Large intestine (tissue), 3 donors: ENCODE data around the gene HERC3. TPM values are rescaled to one million over a fixed set of nuclear protein-coding genes. Genes with fewer than 3 reads are reported as not detected.

Source experiments
- DNase-seq, 2 donors: peaks; one replicate each; pipeline versions ENCODE4 v3.0.0 to v3.0.0-alpha.2; 2013
- H3K27ac ChIP-seq: one replicate; pipeline ENCODE4 v1.5.1; 2013; ENCODE audit warnings: low read length
- H3K27me3 ChIP-seq: 2 replicates; pipeline ENCODE4 v1.6.1; 2013; ENCODE audit warnings: low read length; ENCODE audit not compliant: control insufficient read depth, insufficient read depth
- H3K36me3 ChIP-seq: 2 replicates; pipeline ENCODE4 v1.6.1; 2013; ENCODE audit warnings: low read length; ENCODE audit not compliant: control insufficient read depth, insufficient read depth
- H3K4me1 ChIP-seq: one replicate; pipeline ENCODE4 v1.6.1; 2013; ENCODE audit warnings: low read length; ENCODE audit not compliant: control insufficient read depth, insufficient read depth
- H3K4me3 ChIP-seq: one replicate; pipeline ENCODE4 v1.5.1; 2013; ENCODE audit warnings: low read length
- H3K9me3 ChIP-seq: one replicate; pipeline ENCODE4 v1.6.1; 2013; ENCODE audit warnings: mild to moderate bottlenecking, low read depth, low read length, moderate library complexity; ENCODE audit not compliant: control insufficient read depth
- WGBS: methylation state at CpG from one replicate; pipeline ENCODE4 v1.1.5; 2013; ENCODE audit warnings: low lambda C conversion rate; ENCODE audit not compliant: insufficient coverage; 5-methylcytosine and 5-hydroxymethylcytosine counted together
- polyA plus RNA-seq: library from polyadenylated mRNA; unstranded; fragments of 120-200 nt; gene quantifications from one replicate; pipeline ENCODE4 v1.2.1, GENCODE V29; 2013

Gene HERC3
- polyA plus RNA-seq, 1 donor, result 15.1 TPM

GRCh38 chr4:88584471-88584900 is 7.8 kb upstream of the HERC3 start:
- Histone ChIP-seq H3K4me3 (no peak overlapping the region), H3K27ac (no peak overlapping the region), H3K27me3 (no peaks in the 10 kb centered on the region), H3K9me3 (no peaks in the 10 kb centered on the region), H3K36me3 (no peaks in the 10 kb centered on the region), H3K4me1 (no peaks in the 10 kb centered on the region)
- WGBS, result no CpG with 5 or more reads among the region's 2 CpGs
- DNase-seq, result no peak

DNA sequence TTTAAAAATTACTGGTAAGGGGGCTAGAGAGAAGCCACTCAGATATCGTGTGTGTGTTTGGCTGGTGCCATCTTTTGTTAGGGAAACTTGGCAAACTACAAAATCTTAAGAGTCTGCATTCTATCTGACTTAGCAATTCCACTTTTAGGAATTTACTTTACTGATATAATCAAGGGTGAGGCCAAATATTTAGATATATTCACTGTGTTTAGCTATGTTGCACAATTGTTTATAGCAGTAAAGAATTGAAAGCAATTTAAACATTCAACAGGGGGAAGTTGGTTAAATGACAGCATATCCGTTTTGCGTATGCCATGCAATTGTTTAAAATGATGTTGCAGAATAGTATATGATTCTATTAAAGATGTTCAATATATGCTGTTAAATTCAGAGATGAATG is 6.4 kb upstream of the HERC3 start:
- no peak for DNase-seq
- no peak overlapping the region for H3K4me3 ChIP-seq
- H3K27ac ChIP-seq, result no peak overlapping the region
- no peaks in the 10 kb centered on the region for H3K9me3 ChIP-seq
- no peaks in the 10 kb centered on the region for H3K27me3 ChIP-seq
- H3K4me1 ChIP-seq, result no peaks in the 10 kb centered on the region
- H3K36me3 ChIP-seq, result no peaks in the 10 kb centered on the region
- 100% methylated on average over 1 of the region's 3 CpGs for WGBS

- H3K36me3 ChIP-seq, result no peaks in the 10 kb centered on the region
- H3K4me1 ChIP-seq, result no peaks in the 10 kb centered on the region
- no peak overlapping the region for H3K27ac ChIP-seq
- no CpG with 5 or more reads among the region's 1 CpG for WGBS
- H3K4me3 ChIP-seq, result no peak overlapping the region
- H3K9me3 ChIP-seq, result no peaks in the 10 kb centered on the region
- H3K27me3 ChIP-seq, result no peaks in the 10 kb centered on the region
- no peak for DNase-seq
Observed at GRCh38 chr4:88587306-88587705, 5.0 kb upstream of the HERC3 start.

- peak overlapping the region; percentile 95 for H3K4me3 ChIP-seq
- peaks cover 6% of the 10 kb centered on the region for H3K36me3 ChIP-seq
- no peaks in the 10 kb centered on the region for H3K27me3 ChIP-seq
- H3K9me3 ChIP-seq, result peaks cover 3% of the 10 kb centered on the region
- H3K27ac ChIP-seq, result peak overlapping the region; percentile 90
- DNase-seq, result peak; percentile 72 to 90
- WGBS, result no CpG with 5 or more reads among the region's 89 CpGs
- H3K4me1 ChIP-seq, result peaks cover 2% of the 10 kb centered on the region
Observed at GRCh38 chr4:88592600-88593448, 544 bp downstream of the HERC3 start.

- H3K27me3 ChIP-seq, result no peaks in the 10 kb centered on the region
- WGBS, result 0% methylated on average over 1 of the region's 3 CpGs
- H3K27ac ChIP-seq, result no peak overlapping the region
- DNase-seq, result no peak
- peaks cover 2% of the 10 kb centered on the region for H3K4me1 ChIP-seq
- peaks cover 6% of the 10 kb centered on the region for H3K36me3 ChIP-seq
- no peaks in the 10 kb centered on the region for H3K9me3 ChIP-seq
- H3K4me3 ChIP-seq, result no peak overlapping the region
Observed at GRCh38 chr4:88597970-88598660, 5.8 kb downstream of the HERC3 start.

GRCh38 chr4:88599298-88599697 is 7.0 kb downstream of the HERC3 start:
- H3K27me3 ChIP-seq, result no peaks in the 10 kb centered on the region
- WGBS, result 100% methylated on average over 1 of the region's 3 CpGs
- no peak overlapping the region for H3K27ac ChIP-seq
- H3K4me3 ChIP-seq, result no peak overlapping the region
- no peak for DNase-seq
- H3K9me3 ChIP-seq, result no peaks in the 10 kb centered on the region
- H3K4me1 ChIP-seq, result no peaks in the 10 kb centered on the region
- H3K36me3 ChIP-seq, result peaks cover 6% of the 10 kb centered on the region

DNA sequence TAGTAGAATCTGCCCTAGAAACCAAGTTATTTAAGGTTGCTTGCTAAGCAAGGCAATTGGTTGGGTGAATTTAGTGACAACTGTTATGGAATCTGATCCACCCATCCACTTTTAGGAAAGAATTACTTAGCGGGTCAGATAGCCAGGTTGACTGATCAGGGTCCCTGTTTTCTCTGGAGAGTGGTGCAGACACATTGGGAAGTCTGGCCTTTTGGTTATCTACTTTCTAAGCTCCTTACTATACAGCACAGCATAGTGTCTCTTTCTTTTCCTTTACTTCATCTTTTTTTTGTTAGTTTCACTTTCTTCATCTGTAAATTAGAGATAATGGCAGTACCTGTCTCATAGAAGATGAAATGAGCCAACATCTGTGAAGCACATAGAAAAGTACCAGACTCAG is 7.4 kb downstream of the HERC3 start:
- no peaks in the 10 kb centered on the region for H3K4me1 ChIP-seq
- H3K9me3 ChIP-seq, result no peaks in the 10 kb centered on the region
- no peak overlapping the region for H3K4me3 ChIP-seq
- H3K36me3 ChIP-seq, result peaks cover 6% of the 10 kb centered on the region
- DNase-seq, result no peak
- no peak overlapping the region for H3K27ac ChIP-seq
- no peaks in the 10 kb centered on the region for H3K27me3 ChIP-seq
- no CpG with 5 or more reads among the region's 1 CpG for WGBS

GRCh38 chr4:88600176-88600838 is 8.0 kb downstream of the HERC3 start:
- Histone ChIP-seq H3K4me1 (no peaks in the 10 kb centered on the region), H3K9me3 (no peaks in the 10 kb centered on the region), H3K36me3 (peaks cover 6% of the 10 kb centered on the region), H3K27me3 (no peaks in the 10 kb centered on the region), H3K4me3 (no peak overlapping the region), H3K27ac (no peak overlapping the region)
- no peak for DNase-seq
- WGBS, result 86% methylated on average over 1 of the region's 2 CpGs

DNA sequence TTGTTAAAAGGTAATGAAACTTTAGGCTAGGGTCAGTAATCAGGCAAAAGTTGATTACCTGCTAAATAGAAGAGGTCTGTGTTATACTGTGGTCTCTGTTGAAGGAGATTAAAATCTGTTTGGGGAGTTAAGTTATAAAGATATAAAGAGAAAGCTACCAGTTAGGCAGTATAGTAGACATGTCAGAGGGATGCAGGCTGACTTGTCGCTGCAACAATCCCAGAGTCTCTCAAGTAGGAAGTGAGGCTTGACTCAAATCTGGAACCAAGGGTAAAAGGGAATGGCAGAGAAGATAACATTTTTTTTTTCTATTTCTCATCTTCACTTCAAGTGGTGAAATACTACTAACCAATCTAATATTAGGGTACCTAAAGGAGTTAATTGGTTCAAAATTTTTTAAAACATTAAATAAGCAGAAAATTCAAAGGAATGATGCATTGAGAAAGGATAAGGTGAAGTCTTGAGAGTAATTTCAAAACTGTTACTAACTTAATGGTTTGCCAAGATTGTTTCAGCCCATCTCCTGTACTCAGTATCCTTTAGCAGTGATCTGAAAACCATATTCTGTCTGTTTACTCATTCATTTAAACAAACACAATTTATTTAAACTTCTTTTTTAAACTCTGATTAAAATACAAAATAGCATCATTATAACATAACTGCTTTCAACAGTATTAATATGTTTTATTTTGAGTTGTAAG is 12.8 kb downstream of the HERC3 start:
- H3K27ac ChIP-seq, result no peak overlapping the region
- H3K9me3 ChIP-seq, result no peaks in the 10 kb centered on the region
- H3K4me3 ChIP-seq, result no peak overlapping the region
- H3K4me1 ChIP-seq, result no peaks in the 10 kb centered on the region
- no peak for DNase-seq
- peaks cover 31% of the 10 kb centered on the region for H3K36me3 ChIP-seq
- WGBS, result 86% methylated on average over 1 of the region's 1 CpG
- H3K27me3 ChIP-seq, result no peaks in the 10 kb centered on the region

GRCh38 chr4:88605736-88606135 is 13.5 kb downstream of the HERC3 start:
- no peak overlapping the region for H3K4me3 ChIP-seq
- H3K4me1 ChIP-seq, result no peaks in the 10 kb centered on the region
- H3K9me3 ChIP-seq, result no peaks in the 10 kb centered on the region
- no peaks in the 10 kb centered on the region for H3K27me3 ChIP-seq
- peaks cover 31% of the 10 kb centered on the region for H3K36me3 ChIP-seq
- no peak overlapping the region for H3K27ac ChIP-seq
- no peak for DNase-seq
